Activated naive CD4-positive, alpha-beta T cell treated with Interleukin-2 at 50 U/mL for 16 hours (primary cell): ENCODE measurements around the gene BTBD3.

Experiments used
- DNase-seq: peaks from one replicate; pipeline ENCODE4 v3.0.0-alpha.2; 2020

Gene BTBD3

GRCh38 chr20:11972478-11972877 lies 54.8 kb downstream of the BTBD3 start:
- no peak for DNase-seq
